ENCODE measurements around the gene TSC2. TPM values are rescaled to one million over a fixed set of nuclear protein-coding genes. Genes with fewer than 3 reads are reported as not detected.
A peak's percentile ranks its signal among the peaks of the same experiment; 100 is the strongest.
"Not testable (repeated sequence)": the region's sequence is repeated elsewhere in the genome, so short reads cannot be mapped to it uniquely, and the experiment has no call there.

Gene TSC2
- total RNA-seq, 1 experiment from 2014 or later, result 166 TPM

GRCh38 chr16:2121853-2122252, 74.1 kb downstream of the TSC2 start:
- Histone ChIP-seq H3K9me2 (ENCODE audit: insufficient read depth) (no peaks in the 10 kb centered on the region), H3K36me3 (ENCODE audit: low read depth) (no peaks in the 10 kb centered on the region), H3K4me1 (replicated peaks; ENCODE audit: insufficient read depth) (no peaks in the 10 kb centered on the region), H3K79me2 (ENCODE audit: low read depth) (no peaks in the 10 kb centered on the region; the same call in 1 of the 2 replicates), H3F3A (ENCODE audit: insufficient read depth, low read depth) (no peaks in the 10 kb centered on the region), H3K4me2 (no peak overlapping the region), H3K27me3 (ENCODE audit: insufficient read depth, low read depth) (no peaks in the 10 kb centered on the region), H4K20me1 (ENCODE audit: insufficient read depth) (no peaks in the 10 kb centered on the region; the same call in 1 of the 2 replicates), H3K4me3 (no peak overlapping the region), H3K27ac (no peak overlapping the region), H2AFZ (no peak overlapping the region), H3K9me3 (ENCODE audit: insufficient read depth, low read depth) (no peaks in the 10 kb centered on the region)
- TF ChIP-seq CTCF (conservative IDR thresholded peaks at IDR 0.05), result no peak
- TF ChIP-seq EZH2 (IDR thresholded peaks at IDR 0.05; ENCODE audit: low read depth), result no peak
- POLR2A ChIA-PET (ENCODE audit: unreplicated experiment), result no interaction called here
- CTCF ChIA-PET, result no interaction called here
- no peak for DNase-seq
- no TSS peak for BruUV-seq (replicated peaks)
- intact Hi-C loops (cut with micrococcal nuclease; ENCODE audit: unreplicated experiment), result no loop called here

- POLR2A ChIA-PET (ENCODE audit: unreplicated experiment), result no interaction called here
- H3K4me2 ChIP-seq, result no peak overlapping the region
- CTCF ChIA-PET, result no interaction called here
- no peak for TF ChIP-seq EZH2 (IDR thresholded peaks at IDR 0.05; ENCODE audit: low read depth)
- TF ChIP-seq CTCF (conservative IDR thresholded peaks at IDR 0.05), result no peak
- H3K27me3 ChIP-seq (ENCODE audit: insufficient read depth, low read depth), result no peaks in the 10 kb centered on the region
- intact Hi-C loops (cut with micrococcal nuclease; ENCODE audit: unreplicated experiment), result no loop called here
- H4K20me1 ChIP-seq (ENCODE audit: insufficient read depth), result no peaks in the 10 kb centered on the region; the same call in 1 of the 2 replicates
- H3K4me1 ChIP-seq (replicated peaks; ENCODE audit: insufficient read depth), result 0 out of 2 replicates have a peak, but pooled peaks cover 1% of the 10 kb centered on the region
- H3K9me3 ChIP-seq (ENCODE audit: insufficient read depth, low read depth), result no peaks in the 10 kb centered on the region
- no peaks in the 10 kb centered on the region for H3K36me3 ChIP-seq (ENCODE audit: low read depth)
- H3K27ac ChIP-seq, result no peak overlapping the region
- no peak overlapping the region for H2AFZ ChIP-seq
- no peaks in the 10 kb centered on the region for H3K9me2 ChIP-seq (ENCODE audit: insufficient read depth)
- peaks cover 5% of the 10 kb centered on the region; the same call in 1 of the 2 replicates for H3K79me2 ChIP-seq (ENCODE audit: low read depth)
- no peak overlapping the region for H3K4me3 ChIP-seq
- no peak for DNase-seq
- no peaks in the 10 kb centered on the region for H3F3A ChIP-seq (ENCODE audit: insufficient read depth, low read depth)
- BruUV-seq (replicated peaks), result no TSS peak
Measured at GRCh38 chr16:2122429-2122828, 74.6 kb downstream of the TSC2 start.

GRCh38 chr16:2122934-2123683, 75.3 kb downstream of the TSC2 start:
- BruUV-seq (replicated peaks); H3F3A ChIP-seq (ENCODE audit: insufficient read depth, low read depth); H3K36me3 ChIP-seq (ENCODE audit: low read depth); H3K27me3 ChIP-seq (ENCODE audit: insufficient read depth, low read depth); H3K27ac ChIP-seq; H3K9me2 ChIP-seq (ENCODE audit: insufficient read depth); H3K9me3 ChIP-seq (ENCODE audit: insufficient read depth, low read depth); H3K4me1 ChIP-seq (replicated peaks; ENCODE audit: insufficient read depth); H3K79me2 ChIP-seq (ENCODE audit: low read depth); CTCF ChIA-PET; H2AFZ ChIP-seq; POLR2A ChIA-PET (ENCODE audit: unreplicated experiment); H3K4me2 ChIP-seq; DNase-seq; H4K20me1 ChIP-seq (ENCODE audit: insufficient read depth); intact Hi-C loops (cut with micrococcal nuclease; ENCODE audit: unreplicated experiment); H3K4me3 ChIP-seq: not testable (repeated sequence)

GRCh38 chr16:2123706-2124376, 76.1 kb downstream of the TSC2 start:
- H3K9me3 ChIP-seq (ENCODE audit: insufficient read depth, low read depth); H3K4me1 ChIP-seq (replicated peaks; ENCODE audit: insufficient read depth); H3K9me2 ChIP-seq (ENCODE audit: insufficient read depth); H3K79me2 ChIP-seq (ENCODE audit: low read depth); H3K4me2 ChIP-seq; CTCF ChIA-PET; H2AFZ ChIP-seq; H3K27me3 ChIP-seq (ENCODE audit: insufficient read depth, low read depth); H4K20me1 ChIP-seq (ENCODE audit: insufficient read depth); POLR2A ChIA-PET (ENCODE audit: unreplicated experiment); BruUV-seq (replicated peaks); H3K36me3 ChIP-seq (ENCODE audit: low read depth); intact Hi-C loops (cut with micrococcal nuclease; ENCODE audit: unreplicated experiment); H3F3A ChIP-seq (ENCODE audit: insufficient read depth, low read depth); H3K27ac ChIP-seq; H3K4me3 ChIP-seq: not testable (repeated sequence)
- DNase-seq, result peak in 1 of 2 experiments; percentile 45

DNA sequence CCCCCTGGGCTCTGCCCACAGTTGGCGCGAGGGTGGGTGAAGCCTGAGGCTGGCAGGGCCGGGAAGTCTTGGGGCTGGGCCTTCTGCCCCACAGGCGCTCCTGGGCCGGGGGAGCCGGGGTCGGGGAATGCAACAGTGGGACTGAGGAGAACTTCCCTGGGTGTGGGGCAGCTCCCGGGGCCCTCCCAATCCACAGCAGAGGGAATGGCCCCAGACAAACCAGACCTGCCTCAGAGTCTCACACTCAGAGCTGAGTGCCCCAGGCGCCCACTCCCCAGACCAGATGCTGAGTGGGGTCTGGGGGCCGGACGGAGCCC, 76.5 kb downstream of the TSC2 start:
- DNase-seq; intact Hi-C loops (cut with micrococcal nuclease; ENCODE audit: unreplicated experiment); H3K9me3 ChIP-seq (ENCODE audit: insufficient read depth, low read depth); H3K27ac ChIP-seq; H3F3A ChIP-seq (ENCODE audit: insufficient read depth, low read depth); H4K20me1 ChIP-seq (ENCODE audit: insufficient read depth); CTCF ChIA-PET; H3K27me3 ChIP-seq (ENCODE audit: insufficient read depth, low read depth); H3K9me2 ChIP-seq (ENCODE audit: insufficient read depth); H3K79me2 ChIP-seq (ENCODE audit: low read depth); H2AFZ ChIP-seq; H3K4me3 ChIP-seq; H3K36me3 ChIP-seq (ENCODE audit: low read depth); POLR2A ChIA-PET (ENCODE audit: unreplicated experiment); H3K4me1 ChIP-seq (replicated peaks; ENCODE audit: insufficient read depth); BruUV-seq (replicated peaks); H3K4me2 ChIP-seq: not testable (repeated sequence)
